Endodermal cell (in vitro differentiated cells): ENCODE measurements around the gene NOTCH4. TPM values are rescaled to one million over a fixed set of nuclear protein-coding genes. Genes with fewer than 3 reads are reported as not detected.

Source experiments
- DNase-seq: peaks from one replicate; pipeline ENCODE4 v3.0.0-alpha.2; 2017
- H3K27ac ChIP-seq: 2 replicates; pipeline ENCODE4 v1.5.1; 2013; ENCODE audit warnings: mild to moderate bottlenecking, low read depth, low read length, moderate library complexity
- H3K27me3 ChIP-seq: 2 replicates; pipeline ENCODE4 v1.6.1; 2013; ENCODE audit warnings: mild to moderate bottlenecking, low read length, moderate library complexity; ENCODE audit not compliant: insufficient read depth, control insufficient read depth, poor library complexity, severe bottlenecking
- H3K36me3 ChIP-seq: 2 replicates; pipeline ENCODE4 v1.7.0; 2013; ENCODE audit warnings: mild to moderate bottlenecking, low read length, moderate library complexity; ENCODE audit not compliant: control insufficient read depth, insufficient read depth
- H3K4me1 ChIP-seq: one replicate; pipeline ENCODE4 v1.7.0; 2013; ENCODE audit warnings: low read length; ENCODE audit not compliant: control insufficient read depth, insufficient read depth
- H3K4me3 ChIP-seq: 2 replicates; pipeline ENCODE4 v1.5.1; 2013; ENCODE audit warnings: mild to moderate bottlenecking, low read length, moderate library complexity
- H3K9ac ChIP-seq: 2 replicates; pipeline ENCODE4 v1.6.1; 2013; ENCODE audit warnings: mild to moderate bottlenecking, low read length, moderate library complexity; ENCODE audit not compliant: poor library complexity, severe bottlenecking; ENCODE audit errors: extremely low read depth
- H3K9me3 ChIP-seq: 2 replicates; pipeline ENCODE4 v1.6.1; 2013; ENCODE audit warnings: mild to moderate bottlenecking, low read length, moderate library complexity; ENCODE audit not compliant: control insufficient read depth
- H3K27ac Mint-ChIP-seq: 2 replicates; pipeline ENCODE4 v1.8.0; 2020; ENCODE audit warnings: mixed read lengths
- H3K27me3 Mint-ChIP-seq: 2 replicates; pipeline ENCODE4 v1.8.0; 2021; ENCODE audit warnings: mild to moderate bottlenecking, mixed read lengths; ENCODE audit not compliant: insufficient read depth
- H3K36me3 Mint-ChIP-seq: 2 replicates; pipeline ENCODE4 v1.8.0; 2020; ENCODE audit warnings: low read depth, mixed read lengths
- H3K4me1 Mint-ChIP-seq: 2 replicates; pipeline ENCODE4 v1.8.0; 2020; ENCODE audit warnings: mixed read lengths
- H3K4me3 Mint-ChIP-seq: 2 replicates; pipeline ENCODE4 v1.8.0; 2020; ENCODE audit warnings: mild to moderate bottlenecking, moderate library complexity, mixed read lengths
- H3K9me3 Mint-ChIP-seq: 2 replicates; pipeline ENCODE4 v1.8.0; 2020; ENCODE audit warnings: mild to moderate bottlenecking, mixed read lengths
- CTCF ChIP-seq: fragments of 200-600 bp; sonication (generic); conservative IDR thresholded peaks from 2 replicates; pipeline ENCODE4 v1.5.0; 2021; ENCODE audit warnings: antibody characterized with exemption, mild to moderate bottlenecking
- WGBS, 2 experiments: methylation state at CpG; one replicate each; pipeline versions ENCODE4 v1.1.5 to v1.1.7; 2013; ENCODE audit warnings: missing lambda C conversion rate in 2 of 2, mixed read lengths in 1 of 2; ENCODE audit not compliant: insufficient coverage in 1 of 2, insufficient read length in 1 of 2; 5-methylcytosine and 5-hydroxymethylcytosine counted together
- total RNA-seq, 2 donors: library from RNA; stranded (reverse); fragmentation: NEBNext Ultra II Directional in 1 of 2; extraction: Animal tissue kit (Norgen Biotek cat#: 25700) in 1 of 2; gene quantifications; 2 replicates in 1 of 2; 3 replicates in 1 of 2; pipeline ENCODE4 v1.2.1, GENCODE V29; 2021

Gene NOTCH4
- total RNA-seq, 2 donors from 2014 or later, result 2.1 to 2.5 TPM

GRCh38 chr6:32171234-32171633 lies 52.6 kb downstream of the NOTCH4 start:
- no peak for DNase-seq
- Histone ChIP-seq H3K4me3 (no peak overlapping the region), H3K27ac (no peak overlapping the region), H3K4me1 (peaks cover 26% of the 10 kb centered on the region), H3K36me3 (peaks cover 62% of the 10 kb centered on the region), H3K27me3 (no peaks in the 10 kb centered on the region), H3K9me3 (no peaks in the 10 kb centered on the region), H3K9ac (no peak overlapping the region)
- H3K36me3 Mint-ChIP-seq, result peaks cover 60% of the 10 kb centered on the region
- no peak for TF ChIP-seq CTCF
- no peaks in the 10 kb centered on the region for H3K27me3 Mint-ChIP-seq
- H3K9me3 Mint-ChIP-seq, result no peaks in the 10 kb centered on the region
- no peak overlapping the region for H3K4me3 Mint-ChIP-seq
- peaks cover 56% of the 10 kb centered on the region for H3K4me1 Mint-ChIP-seq
- 93 to 100% methylated on average over 1 to 6 of the region's 6 CpGs for WGBS, 2 experiments
- H3K27ac Mint-ChIP-seq, result peak overlapping the region; percentile 17

GRCh38 chr6:32170294-32170693 lies 53.6 kb downstream of the NOTCH4 start:
- Histone ChIP-seq H3K4me3 (no peak overlapping the region), H3K9me3 (no peaks in the 10 kb centered on the region), H3K9ac (no peak overlapping the region), H3K4me1 (peaks cover 26% of the 10 kb centered on the region), H3K27ac (no peak overlapping the region), H3K36me3 (peaks cover 68% of the 10 kb centered on the region), H3K27me3 (no peaks in the 10 kb centered on the region)
- TF ChIP-seq CTCF, result no peak
- Mint-ChIP-seq H3K27me3 (no peaks in the 10 kb centered on the region), H3K27ac (peak overlapping the region; percentile 62), H3K36me3 (peaks cover 68% of the 10 kb centered on the region), H3K4me1 (peaks cover 58% of the 10 kb centered on the region), H3K9me3 (no peaks in the 10 kb centered on the region), H3K4me3 (no peak overlapping the region)
- DNase-seq, result no peak
- 94 to 97% methylated on average over 5 to 10 of the region's 11 CpGs for WGBS, 2 experiments

GRCh38 chr6:32168807-32169591 lies 54.9 kb downstream of the NOTCH4 start:
- TF ChIP-seq CTCF, result no peak
- DNase-seq, result no peak
- Mint-ChIP-seq H3K9me3 (no peaks in the 10 kb centered on the region), H3K27ac (peak overlapping the region; percentile 96), H3K36me3 (peaks cover 70% of the 10 kb centered on the region), H3K4me1 (peaks cover 56% of the 10 kb centered on the region), H3K27me3 (no peaks in the 10 kb centered on the region), H3K4me3 (peak overlapping the region; percentile 40)
- 90 to 96% methylated on average over 7 to 11 of the region's 11 CpGs for WGBS, 2 experiments
- Histone ChIP-seq H3K9ac (no peak overlapping the region), H3K36me3 (peaks cover 72% of the 10 kb centered on the region), H3K4me3 (peak overlapping the region; percentile 21), H3K27me3 (no peaks in the 10 kb centered on the region), H3K4me1 (peaks cover 26% of the 10 kb centered on the region), H3K27ac (no peak overlapping the region), H3K9me3 (no peaks in the 10 kb centered on the region)
